ENCODE measurements around the gene TJAP1.

The TJAP1 gene

DNA sequence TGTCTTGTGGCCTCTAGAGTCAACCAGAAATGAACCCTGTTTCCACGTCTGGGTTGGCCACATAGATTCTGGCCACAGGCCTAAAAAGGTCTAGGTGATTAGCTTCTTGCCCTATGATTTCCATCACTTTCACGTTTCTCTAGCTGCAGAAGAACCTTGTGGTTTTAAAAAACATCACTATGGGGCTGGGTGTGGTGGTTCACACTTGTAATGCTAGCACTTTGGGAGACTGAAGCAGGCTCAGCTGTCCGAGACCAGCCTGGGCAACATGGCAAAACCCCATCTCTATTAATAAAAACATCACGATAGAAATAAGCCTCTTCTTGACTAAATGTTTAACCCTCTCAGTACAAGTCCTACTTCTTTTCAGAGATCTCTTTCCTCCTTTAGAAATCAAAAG, 67.1 kb downstream of the TJAP1 start:
- Mint-ChIP-seq H3K4me3 (no peak overlapping the region), H3K36me3 (ENCODE audit: low read depth) (peaks cover 69% of the 10 kb centered on the region), H3K27ac (no peak overlapping the region)

DNA sequence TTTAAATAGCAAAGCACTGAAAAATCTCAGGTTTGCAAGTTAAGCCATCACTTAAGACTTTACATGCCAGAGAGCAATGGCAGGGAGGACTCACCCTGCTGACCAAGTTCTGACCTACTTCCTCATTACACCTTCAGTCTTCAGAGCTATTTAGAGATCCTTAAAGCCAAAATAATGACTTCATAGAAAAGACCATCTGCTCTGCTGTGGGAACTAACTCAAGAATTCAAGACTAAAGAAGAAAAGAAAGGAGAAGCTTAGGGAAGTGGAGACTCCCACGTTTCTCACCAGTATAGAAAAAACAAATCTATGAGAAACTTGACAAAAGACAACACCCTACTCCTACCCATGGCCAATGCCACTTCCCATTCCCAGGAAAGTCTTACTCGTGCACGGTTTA, 69.9 kb downstream of the TJAP1 start:
- H3K9me3 Mint-ChIP-seq, result no peaks in the 10 kb centered on the region
- H3K27ac Mint-ChIP-seq, result no peak overlapping the region

More for the DNA sequence above, 67.1 kb downstream of the TJAP1 start:
- H3K4me1 Mint-ChIP-seq (ENCODE audit: low read depth), result no peaks in the 10 kb centered on the region
- H3K9me3 Mint-ChIP-seq, result no peaks in the 10 kb centered on the region
- no peaks in the 10 kb centered on the region for H3K27me3 Mint-ChIP-seq

More for the DNA sequence above, 69.9 kb downstream of the TJAP1 start:
- peaks cover 76% of the 10 kb centered on the region for H3K36me3 Mint-ChIP-seq (ENCODE audit: low read depth)
- H3K27me3 Mint-ChIP-seq, result no peaks in the 10 kb centered on the region
- no peaks in the 10 kb centered on the region for H3K4me1 Mint-ChIP-seq (ENCODE audit: low read depth)
- no peak overlapping the region for H3K4me3 Mint-ChIP-seq
